K562 (cell line): ENCODE results near the gene LMNTD2. TPM values are rescaled to one million over a fixed set of nuclear protein-coding genes. Genes with fewer than 3 reads are reported as not detected.

Experiments
- ETV1 ChIP-seq: fragments of 450-650 bp; conservative IDR thresholded peaks from 2 replicates; pipeline ENCODE4 v1.6.1; 2016; ENCODE audit warnings: missing genetic modification characterization, control low read depth, low read depth, missing compliant biosample characterization
- FOXA3 ChIP-seq, 2 experiments: fragments of 450-650 bp in 1 of 2; sonication (generic) in 1 of 2; formaldehyde crosslinking; IDR thresholded peaks in 1 of 2; conservative IDR thresholded peaks in 1 of 2; 2 replicates each; pipeline versions ENCODE4 v1.4.0 to v1.8.0; 2020 to 2022; ENCODE audit warnings: mild to moderate bottlenecking in 2 of 2, missing genetic modification reagents in 1 of 2
- HMG20A ChIP-seq: fragments of 450-650 bp; formaldehyde crosslinking; conservative IDR thresholded peaks from 2 replicates; pipeline ENCODE4 v1.4.0; 2020; ENCODE audit warnings: mild to moderate bottlenecking, mixed read lengths
- LCOR ChIP-seq: sonication (generic); formaldehyde crosslinking; IDR thresholded peaks from 2 replicates; pipeline ENCODE4 v1.8.0; 2022; ENCODE audit warnings: mild to moderate bottlenecking, missing genetic modification reagents
- NCOA1 ChIP-seq: fragments of 450-650 bp; IDR thresholded peaks from 2 replicates; pipeline ENCODE4 v1.6.1; 2016; ENCODE audit warnings: low read depth
- SMARCA5 ChIP-seq: fragments of 450-650 bp; IDR thresholded peaks from 2 replicates; pipeline ENCODE4 v1.6.1; 2016
- ZNF507 ChIP-seq: conservative IDR thresholded peaks from 2 replicates; pipeline ENCODE4 v1.6.1; 2017; ENCODE audit warnings: missing genetic modification characterization, missing compliant biosample characterization
- ZNF695 ChIP-seq: fragments of 450-650 bp; formaldehyde crosslinking; IDR thresholded peaks from 2 replicates; pipeline ENCODE4 v1.4.0; 2020; ENCODE audit warnings: mild to moderate bottlenecking, moderate library complexity
- polyA plus RNA-seq, 8 experiments: library from polyadenylated mRNA; depleted of rRNA in 4 of 8; stranded (reverse) in 5 of 8; unstranded in 3 of 8; fragments of >200 nt; fragmentation: Nextera tagmentation in 2 of 8; fragmentation: Illumina TruSeq in 1 of 8; extraction: Ambion mirVana in 2 of 8; extraction: Trizol in 1 of 8; gene quantifications; 2 replicates each; pipeline versions ENCODE4 v1.2.1 to v1.2.3, GENCODE V29; 2011 to 2014; ENCODE audit warnings: inconsistent platforms in 1 of 8, missing spikeins in 1 of 8
- total RNA-seq, 7 experiments: library from RNA; depleted of rRNA in 6 of 7; stranded (reverse); fragments of >200 nt in 6 of 7; fragmentation: Illumina TruSeq in 2 of 7; extraction: Trizol in 2 of 7; gene quantifications; 2 replicates each; pipeline versions ENCODE4 v1.2.1 to v1.2.3, GENCODE V29; 2011 to 2021; ENCODE audit warnings: low replicate concordance in 1 of 7
- TF ChIP-seq, protein P1 (sequence below): fragments of 150-350 bp; IDR thresholded peaks from 2 replicates; pipeline ENCODE4 v1.6.1; 2014; ENCODE audit warnings: low read depth, mild to moderate bottlenecking, low read length, borderline replicate concordance
- TF ChIP-seq, protein P2 (sequence below): sonication (generic); formaldehyde crosslinking; IDR thresholded peaks from 2 replicates; pipeline ENCODE4 v1.8.1; 2023; ENCODE audit warnings: missing genetic modification reagents, mild to moderate bottlenecking, borderline replicate concordance
- TF ChIP-seq, protein P3 (sequence below): sonication (generic); formaldehyde crosslinking; IDR thresholded peaks from 2 replicates; pipeline ENCODE4 v1.8.1; 2022; ENCODE audit warnings: missing genetic modification reagents
- TF ChIP-seq, protein P4 (sequence below): fragments of 250-450 bp; sonication (Bioruptor Pico); IDR thresholded peaks from 2 replicates; pipeline ENCODE4 v1.5.0; 2020; ENCODE audit warnings: mild to moderate bottlenecking, borderline replicate concordance
- TF ChIP-seq, protein P5 (sequence below): fragments of 450-650 bp; formaldehyde crosslinking; IDR thresholded peaks from 2 replicates; pipeline ENCODE4 v1.4.0; 2020; ENCODE audit warnings: mild to moderate bottlenecking, mixed read lengths

Gene LMNTD2
- total and polyA plus RNA-seq, 9 of the 15 experiments (the other 6 are each of a cell fraction or from before 2014, with no cell fraction given): 0.48 to 4.2 (median 1.5) TPM; not detected in 3

DNA sequence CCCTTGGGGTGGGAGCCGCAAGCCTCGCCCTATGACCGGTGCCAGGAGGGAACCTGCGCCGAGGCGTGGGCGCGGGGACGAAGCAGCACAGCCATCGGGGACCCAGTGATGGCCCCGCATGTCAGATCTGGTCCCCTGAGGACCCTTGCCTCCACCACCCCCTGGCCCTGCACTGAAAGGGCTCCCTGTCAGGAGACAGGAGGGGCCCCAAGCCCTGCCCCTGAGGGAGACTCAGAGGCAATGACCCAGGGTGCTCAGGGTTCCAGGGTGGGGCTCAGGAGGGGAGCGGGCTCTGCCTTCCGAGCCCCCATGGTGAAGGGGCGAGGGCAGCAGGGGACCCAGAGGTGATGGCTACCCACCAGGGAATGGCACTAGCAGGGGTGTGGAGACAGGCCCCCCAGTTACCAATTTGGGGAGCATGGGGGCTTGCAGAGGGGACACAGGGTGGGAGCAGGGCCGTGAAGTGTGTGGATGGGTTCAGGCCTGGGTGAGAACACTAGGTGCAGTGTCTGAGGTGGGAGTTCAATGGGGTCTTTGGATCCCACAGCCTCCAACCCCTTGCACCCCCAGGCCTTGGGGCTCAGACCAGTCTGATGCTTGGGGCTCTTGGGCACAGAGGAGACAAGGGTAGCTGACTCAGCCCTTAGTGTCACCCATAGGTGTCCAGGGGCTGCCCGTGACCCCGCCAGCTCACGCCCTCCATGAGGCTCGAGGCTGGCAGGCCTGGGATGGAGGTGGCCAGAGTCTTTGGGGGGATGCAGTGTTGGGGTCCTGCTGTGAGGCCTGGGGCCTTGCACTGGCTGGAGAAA is 22.7 kb downstream of the LMNTD2 start (continued):
- TF ChIP-seq, protein P1, sequence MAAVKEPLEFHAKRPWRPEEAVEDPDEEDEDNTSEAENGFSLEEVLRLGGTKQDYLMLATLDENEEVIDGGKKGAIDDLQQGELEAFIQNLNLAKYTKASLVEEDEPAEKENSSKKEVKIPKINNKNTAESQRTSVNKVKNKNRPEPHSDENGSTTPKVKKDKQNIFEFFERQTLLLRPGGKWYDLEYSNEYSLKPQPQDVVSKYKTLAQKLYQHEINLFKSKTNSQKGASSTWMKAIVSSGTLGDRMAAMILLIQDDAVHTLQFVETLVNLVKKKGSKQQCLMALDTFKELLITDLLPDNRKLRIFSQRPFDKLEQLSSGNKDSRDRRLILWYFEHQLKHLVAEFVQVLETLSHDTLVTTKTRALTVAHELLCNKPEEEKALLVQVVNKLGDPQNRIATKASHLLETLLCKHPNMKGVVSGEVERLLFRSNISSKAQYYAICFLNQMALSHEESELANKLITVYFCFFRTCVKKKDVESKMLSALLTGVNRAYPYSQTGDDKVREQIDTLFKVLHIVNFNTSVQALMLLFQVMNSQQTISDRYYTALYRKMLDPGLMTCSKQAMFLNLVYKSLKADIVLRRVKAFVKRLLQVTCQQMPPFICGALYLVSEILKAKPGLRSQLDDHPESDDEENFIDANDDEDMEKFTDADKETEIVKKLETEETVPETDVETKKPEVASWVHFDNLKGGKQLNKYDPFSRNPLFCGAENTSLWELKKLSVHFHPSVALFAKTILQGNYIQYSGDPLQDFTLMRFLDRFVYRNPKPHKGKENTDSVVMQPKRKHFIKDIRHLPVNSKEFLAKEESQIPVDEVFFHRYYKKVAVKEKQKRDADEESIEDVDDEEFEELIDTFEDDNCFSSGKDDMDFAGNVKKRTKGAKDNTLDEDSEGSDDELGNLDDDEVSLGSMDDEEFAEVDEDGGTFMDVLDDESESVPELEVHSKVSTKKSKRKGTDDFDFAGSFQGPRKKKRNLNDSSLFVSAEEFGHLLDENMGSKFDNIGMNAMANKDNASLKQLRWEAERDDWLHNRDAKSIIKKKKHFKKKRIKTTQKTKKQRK: no peak
- TF ChIP-seq ETV1 (tag) (no peak), LCOR (CRISPR knock-in tag) (no peak), ZNF695 (CRISPR knock-in tag) (no peak), FOXA3 (CRISPR knock-in tag; conservative IDR thresholded peaks at IDR 0.05 in 1 of 2, IDR thresholded peaks at IDR 0.05 in 1 of 2) (no peak), NCOA1 (no peak), SMARCA5 (no peak), HMG20A (CRISPR knock-in tag) (no peak), ZNF507 (tag) (no peak)
- TF ChIP-seq, protein P2, sequence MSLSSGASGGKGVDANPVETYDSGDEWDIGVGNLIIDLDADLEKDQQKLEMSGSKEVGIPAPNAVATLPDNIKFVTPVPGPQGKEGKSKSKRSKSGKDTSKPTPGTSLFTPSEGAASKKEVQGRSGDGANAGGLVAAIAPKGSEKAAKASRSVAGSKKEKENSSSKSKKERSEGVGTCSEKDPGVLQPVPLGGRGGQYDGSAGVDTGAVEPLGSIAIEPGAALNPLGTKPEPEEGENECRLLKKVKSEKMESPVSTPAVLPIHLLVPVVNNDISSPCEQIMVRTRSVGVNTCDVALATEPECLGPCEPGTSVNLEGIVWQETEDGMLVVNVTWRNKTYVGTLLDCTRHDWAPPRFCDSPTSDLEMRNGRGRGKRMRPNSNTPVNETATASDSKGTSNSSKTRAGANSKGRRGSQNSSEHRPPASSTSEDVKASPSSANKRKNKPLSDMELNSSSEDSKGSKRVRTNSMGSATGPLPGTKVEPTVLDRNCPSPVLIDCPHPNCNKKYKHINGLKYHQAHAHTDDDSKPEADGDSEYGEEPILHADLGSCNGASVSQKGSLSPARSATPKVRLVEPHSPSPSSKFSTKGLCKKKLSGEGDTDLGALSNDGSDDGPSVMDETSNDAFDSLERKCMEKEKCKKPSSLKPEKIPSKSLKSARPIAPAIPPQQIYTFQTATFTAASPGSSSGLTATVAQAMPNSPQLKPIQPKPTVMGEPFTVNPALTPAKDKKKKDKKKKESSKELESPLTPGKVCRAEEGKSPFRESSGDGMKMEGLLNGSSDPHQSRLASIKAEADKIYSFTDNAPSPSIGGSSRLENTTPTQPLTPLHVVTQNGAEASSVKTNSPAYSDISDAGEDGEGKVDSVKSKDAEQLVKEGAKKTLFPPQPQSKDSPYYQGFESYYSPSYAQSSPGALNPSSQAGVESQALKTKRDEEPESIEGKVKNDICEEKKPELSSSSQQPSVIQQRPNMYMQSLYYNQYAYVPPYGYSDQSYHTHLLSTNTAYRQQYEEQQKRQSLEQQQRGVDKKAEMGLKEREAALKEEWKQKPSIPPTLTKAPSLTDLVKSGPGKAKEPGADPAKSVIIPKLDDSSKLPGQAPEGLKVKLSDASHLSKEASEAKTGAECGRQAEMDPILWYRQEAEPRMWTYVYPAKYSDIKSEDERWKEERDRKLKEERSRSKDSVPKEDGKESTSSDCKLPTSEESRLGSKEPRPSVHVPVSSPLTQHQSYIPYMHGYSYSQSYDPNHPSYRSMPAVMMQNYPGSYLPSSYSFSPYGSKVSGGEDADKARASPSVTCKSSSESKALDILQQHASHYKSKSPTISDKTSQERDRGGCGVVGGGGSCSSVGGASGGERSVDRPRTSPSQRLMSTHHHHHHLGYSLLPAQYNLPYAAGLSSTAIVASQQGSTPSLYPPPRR (CRISPR knock-in tag): no peak
- TF ChIP-seq, protein P3, sequence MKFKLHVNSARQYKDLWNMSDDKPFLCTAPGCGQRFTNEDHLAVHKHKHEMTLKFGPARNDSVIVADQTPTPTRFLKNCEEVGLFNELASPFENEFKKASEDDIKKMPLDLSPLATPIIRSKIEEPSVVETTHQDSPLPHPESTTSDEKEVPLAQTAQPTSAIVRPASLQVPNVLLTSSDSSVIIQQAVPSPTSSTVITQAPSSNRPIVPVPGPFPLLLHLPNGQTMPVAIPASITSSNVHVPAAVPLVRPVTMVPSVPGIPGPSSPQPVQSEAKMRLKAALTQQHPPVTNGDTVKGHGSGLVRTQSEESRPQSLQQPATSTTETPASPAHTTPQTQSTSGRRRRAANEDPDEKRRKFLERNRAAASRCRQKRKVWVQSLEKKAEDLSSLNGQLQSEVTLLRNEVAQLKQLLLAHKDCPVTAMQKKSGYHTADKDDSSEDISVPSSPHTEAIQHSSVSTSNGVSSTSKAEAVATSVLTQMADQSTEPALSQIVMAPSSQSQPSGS (CRISPR knock-in tag): no peak
- TF ChIP-seq, protein P4, sequence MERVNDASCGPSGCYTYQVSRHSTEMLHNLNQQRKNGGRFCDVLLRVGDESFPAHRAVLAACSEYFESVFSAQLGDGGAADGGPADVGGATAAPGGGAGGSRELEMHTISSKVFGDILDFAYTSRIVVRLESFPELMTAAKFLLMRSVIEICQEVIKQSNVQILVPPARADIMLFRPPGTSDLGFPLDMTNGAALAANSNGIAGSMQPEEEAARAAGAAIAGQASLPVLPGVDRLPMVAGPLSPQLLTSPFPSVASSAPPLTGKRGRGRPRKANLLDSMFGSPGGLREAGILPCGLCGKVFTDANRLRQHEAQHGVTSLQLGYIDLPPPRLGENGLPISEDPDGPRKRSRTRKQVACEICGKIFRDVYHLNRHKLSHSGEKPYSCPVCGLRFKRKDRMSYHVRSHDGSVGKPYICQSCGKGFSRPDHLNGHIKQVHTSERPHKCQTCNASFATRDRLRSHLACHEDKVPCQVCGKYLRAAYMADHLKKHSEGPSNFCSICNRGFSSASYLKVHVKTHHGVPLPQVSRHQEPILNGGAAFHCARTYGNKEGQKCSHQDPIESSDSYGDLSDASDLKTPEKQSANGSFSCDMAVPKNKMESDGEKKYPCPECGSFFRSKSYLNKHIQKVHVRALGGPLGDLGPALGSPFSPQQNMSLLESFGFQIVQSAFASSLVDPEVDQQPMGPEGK (CRISPR knock-in tag): no peak
- TF ChIP-seq, protein P5, sequence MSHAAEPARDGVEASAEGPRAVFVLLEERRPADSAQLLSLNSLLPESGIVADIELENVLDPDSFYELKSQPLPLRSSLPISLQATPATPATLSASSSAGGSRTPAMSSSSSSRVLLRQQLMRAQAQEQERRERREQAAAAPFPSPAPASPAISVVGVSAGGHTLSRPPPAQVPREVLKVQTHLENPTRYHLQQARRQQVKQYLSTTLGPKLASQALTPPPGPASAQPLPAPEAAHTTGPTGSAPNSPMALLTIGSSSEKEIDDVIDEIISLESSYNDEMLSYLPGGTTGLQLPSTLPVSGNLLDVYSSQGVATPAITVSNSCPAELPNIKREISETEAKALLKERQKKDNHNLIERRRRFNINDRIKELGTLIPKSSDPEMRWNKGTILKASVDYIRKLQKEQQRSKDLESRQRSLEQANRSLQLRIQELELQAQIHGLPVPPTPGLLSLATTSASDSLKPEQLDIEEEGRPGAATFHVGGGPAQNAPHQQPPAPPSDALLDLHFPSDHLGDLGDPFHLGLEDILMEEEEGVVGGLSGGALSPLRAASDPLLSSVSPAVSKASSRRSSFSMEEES (CRISPR knock-in tag): no peak
